Right atrium auricular region (tissue), 2 donors: ENCODE results near the gene EDIL3. TPM values are rescaled to one million over a fixed set of nuclear protein-coding genes. Genes with fewer than 3 reads are reported as not detected.

Source experiments
- DNase-seq: peaks from one replicate; pipeline ENCODE4 v3.0.0-alpha.2; 2019; ENCODE audit warnings: low spot score
- H3K27ac ChIP-seq, 2 donors: fragments of 200-600 bp; sonication (generic); 1 replicate in 1 of 2; 2 replicates in 1 of 2; pipeline ENCODE4 v1.5.1; 2016 to 2019
- H3K27me3 ChIP-seq, 2 donors: fragments of 200-600 bp; sonication (generic); one replicate each; pipeline versions ENCODE4 v1.5.1 to v1.6.0; 2017 to 2019
- H3K36me3 ChIP-seq: fragments of 200-600 bp; sonication (generic); one replicate; pipeline ENCODE4 v1.5.1; 2016
- H3K4me1 ChIP-seq, 2 donors: fragments of 200-600 bp; sonication (generic); one replicate each; pipeline versions ENCODE4 v1.5.1 to v1.6.0; 2017 to 2019
- H3K4me3 ChIP-seq, 2 donors: fragments of 200-600 bp; sonication (generic); 1 replicate in 1 of 2; 2 replicates in 1 of 2; pipeline ENCODE4 v1.5.1; 2017 to 2019; ENCODE audit warnings: mild to moderate bottlenecking in 1 of 2, moderate library complexity in 1 of 2
- H3K9me3 ChIP-seq, 2 donors: fragments of 200-600 bp; sonication (generic); one replicate each; pipeline ENCODE4 v1.5.1; 2019
- CTCF ChIP-seq, 2 donors: fragments of 200-600 bp; sonication (generic); IDR thresholded peaks; one replicate each; pipeline ENCODE4 v1.5.1; 2019; ENCODE audit warnings: antibody characterized with exemption in 2 of 2
- total RNA-seq, 2 donors: library from RNA; depleted of rRNA; stranded (reverse); fragments of >200 nt; gene quantifications; one replicate each; pipeline ENCODE4 v1.1.0, GENCODE V29; 2016

EDIL3 gene
- total RNA-seq, 2 donors from 2014 or later, result 9.0 to 10.8 TPM

GRCh38 chr5:84091127-84091799 is 293.4 kb downstream of the EDIL3 start:
- H3K36me3 ChIP-seq, result no peaks in the 10 kb centered on the region
- no peaks in the 10 kb centered on the region for H3K27me3 ChIP-seq
- H3K4me3 ChIP-seq, result no peak overlapping the region
- no peak for TF ChIP-seq CTCF (IDR thresholded peaks at IDR 0.05)
- no peak overlapping the region for H3K27ac ChIP-seq
- DNase-seq, result no peak
- H3K9me3 ChIP-seq, result no peaks in the 10 kb centered on the region
- H3K4me1 ChIP-seq, result no peaks in the 10 kb centered on the region

GRCh38 chr5:84088996-84089395 is 295.7 kb downstream of the EDIL3 start:
- Histone ChIP-seq H3K4me1 (no peaks in the 10 kb centered on the region), H3K36me3 (no peaks in the 10 kb centered on the region), H3K9me3 (no peaks in the 10 kb centered on the region), H3K27ac (no peak overlapping the region), H3K4me3 (no peak overlapping the region), H3K27me3 (no peaks in the 10 kb centered on the region)
- no peak for DNase-seq
- peak in 1 of 2 donors; percentile 23 for TF ChIP-seq CTCF (IDR thresholded peaks at IDR 0.05)

GRCh38 chr5:84086511-84086910 is 298.2 kb downstream of the EDIL3 start:
- Histone ChIP-seq H3K27ac (no peak overlapping the region), H3K36me3 (no peaks in the 10 kb centered on the region), H3K27me3 (no peaks in the 10 kb centered on the region), H3K9me3 (no peaks in the 10 kb centered on the region), H3K4me3 (no peak overlapping the region), H3K4me1 (no peaks in the 10 kb centered on the region)
- TF ChIP-seq CTCF (IDR thresholded peaks at IDR 0.05), result no peak
- no peak for DNase-seq

- Histone ChIP-seq H3K4me1 (no peaks in the 10 kb centered on the region), H3K36me3 (no peaks in the 10 kb centered on the region), H3K9me3 (no peaks in the 10 kb centered on the region), H3K4me3 (no peak overlapping the region), H3K27ac (no peak overlapping the region), H3K27me3 (no peaks in the 10 kb centered on the region)
- no peak for DNase-seq
- TF ChIP-seq CTCF (IDR thresholded peaks at IDR 0.05), result no peak
These were observed 299.2 kb downstream of the EDIL3 start for GRCh38 chr5:84085387-84086041.

GRCh38 chr5:84080908-84081307 is 303.8 kb downstream of the EDIL3 start:
- no peaks in the 10 kb centered on the region for H3K27me3 ChIP-seq
- no peak overlapping the region for H3K27ac ChIP-seq
- no peak overlapping the region for H3K4me3 ChIP-seq
- H3K4me1 ChIP-seq, result no peaks in the 10 kb centered on the region
- H3K36me3 ChIP-seq, result no peaks in the 10 kb centered on the region
- no peak for DNase-seq
- no peak for TF ChIP-seq CTCF (IDR thresholded peaks at IDR 0.05)
- no peaks in the 10 kb centered on the region for H3K9me3 ChIP-seq
